HepG2 (cell line): ENCODE data around the gene THUMPD1. TPM values are rescaled to one million over a fixed set of nuclear protein-coding genes. Genes with fewer than 3 reads are reported as not detected.
A peak's percentile ranks its signal among the peaks of the same experiment; 100 is the strongest.

ENCODE experiments used
- HDAC2 ChIP-seq: sonication (generic); formaldehyde crosslinking; IDR thresholded peaks from 2 replicates; pipeline ENCODE4 v1.4.0; 2020; ENCODE audit warnings: missing genetic modification reagents
- MTA1 ChIP-seq: sonication (generic); formaldehyde crosslinking; IDR thresholded peaks from 2 replicates; pipeline ENCODE4 v1.4.0; 2020; ENCODE audit warnings: missing genetic modification reagents, mild to moderate bottlenecking, borderline replicate concordance
- NR2F1 ChIP-seq, 2 experiments: fragments of 450-650 bp in 1 of 2; formaldehyde crosslinking in 1 of 2; IDR thresholded peaks; 2 replicates each; pipeline versions ENCODE4 v1.5.0 to v1.6.1; 2016 to 2020; ENCODE audit warnings: mild to moderate bottlenecking in 1 of 2, missing compliant biosample characterization in 1 of 2, missing genetic modification reagents in 1 of 2, moderate library complexity in 1 of 2
- PHF8 ChIP-seq: sonication (generic); formaldehyde crosslinking; IDR thresholded peaks from 2 replicates; pipeline ENCODE4 v1.5.0; 2020; ENCODE audit warnings: missing genetic modification reagents
- SIX1 ChIP-seq: sonication (generic); formaldehyde crosslinking; IDR thresholded peaks from 2 replicates; pipeline ENCODE4 v1.4.0; 2020; ENCODE audit warnings: missing genetic modification reagents, borderline replicate concordance
- ZFY ChIP-seq: sonication (generic); formaldehyde crosslinking; IDR thresholded peaks from 2 replicates; pipeline ENCODE4 v1.4.0; 2020; ENCODE audit warnings: missing genetic modification reagents
- ZNF343 ChIP-seq: sonication (generic); formaldehyde crosslinking; IDR thresholded peaks from 2 replicates; pipeline ENCODE4 v1.4.0; 2020; ENCODE audit warnings: mild to moderate bottlenecking, missing genetic modification reagents
- ZNF530 ChIP-seq: sonication (generic); formaldehyde crosslinking; IDR thresholded peaks from 2 replicates; pipeline ENCODE4 v1.5.0; 2020; ENCODE audit warnings: low read depth, mild to moderate bottlenecking, missing genetic modification reagents
- ZNF569 ChIP-seq: sonication (generic); formaldehyde crosslinking; IDR thresholded peaks from 2 replicates; pipeline ENCODE4 v1.5.0; 2020; ENCODE audit warnings: mild to moderate bottlenecking, missing genetic modification reagents, moderate library complexity, borderline replicate concordance
- ZNF879 ChIP-seq: sonication (generic); formaldehyde crosslinking; IDR thresholded peaks from 2 replicates; pipeline ENCODE4 v1.8.1; 2023; ENCODE audit warnings: missing genetic modification reagents
- ZSCAN31 ChIP-seq: sonication (generic); formaldehyde crosslinking; IDR thresholded peaks from 2 replicates; pipeline ENCODE4 v1.5.0; 2020; ENCODE audit warnings: low read depth, mild to moderate bottlenecking, missing genetic modification reagents
- polyA plus RNA-seq, 8 experiments: library from polyadenylated mRNA; depleted of rRNA in 3 of 8; stranded (reverse) in 7 of 8; unstranded in 1 of 8; fragments of >200 nt; fragmentation: Illumina TruSeq in 4 of 8; extraction: Trizol in 4 of 8; gene quantifications; 2 replicates each; pipeline versions ENCODE4 v1.2.1 to v1.2.3, GENCODE V29; 2011 to 2016; ENCODE audit warnings: low read depth in 4 of 8, missing spikeins in 1 of 8, mixed read lengths in 1 of 8; ENCODE audit not compliant: insufficient read depth in 1 of 8
- total RNA-seq, 5 experiments: library from RNA; depleted of rRNA; stranded (reverse); fragments of >200 nt; fragmentation: Illumina TruSeq; extraction: Trizol; gene quantifications; 2 replicates each; pipeline ENCODE4 v1.2.3, GENCODE V29; 2016; ENCODE audit warnings: low read depth in 1 of 5
- TF ChIP-seq, protein P1 (sequence below): sonication (generic); formaldehyde crosslinking; IDR thresholded peaks from 2 replicates; pipeline ENCODE4 v1.5.1; 2020; ENCODE audit warnings: missing genetic modification reagents, mild to moderate bottlenecking, borderline replicate concordance
- TF ChIP-seq, protein P2 (sequence below): sonication (generic); formaldehyde crosslinking; IDR thresholded peaks from 2 replicates; pipeline ENCODE4 v1.4.0; 2020; ENCODE audit warnings: missing genetic modification reagents, borderline replicate concordance
- TF ChIP-seq, protein P3 (sequence below): sonication (generic); formaldehyde crosslinking; IDR thresholded peaks from 2 replicates; pipeline ENCODE4 v1.5.0; 2020; ENCODE audit warnings: mild to moderate bottlenecking, missing genetic modification reagents
- TF ChIP-seq, protein P4 (sequence below): sonication (generic); formaldehyde crosslinking; IDR thresholded peaks from 2 replicates; pipeline ENCODE4 v1.5.0; 2020; ENCODE audit warnings: mild to moderate bottlenecking, missing genetic modification reagents
- TF ChIP-seq, protein P5 (sequence below): IDR thresholded peaks from 2 replicates; pipeline ENCODE4 v1.6.1; 2016; ENCODE audit warnings: missing compliant biosample characterization, missing genetic modification reagents, borderline replicate concordance

The THUMPD1 gene
- total and polyA plus RNA-seq, 2 of the 13 experiments (the other 11 are each of a cell fraction or from before 2014, with no cell fraction given): 22.7 to 69.1 TPM

DNA sequence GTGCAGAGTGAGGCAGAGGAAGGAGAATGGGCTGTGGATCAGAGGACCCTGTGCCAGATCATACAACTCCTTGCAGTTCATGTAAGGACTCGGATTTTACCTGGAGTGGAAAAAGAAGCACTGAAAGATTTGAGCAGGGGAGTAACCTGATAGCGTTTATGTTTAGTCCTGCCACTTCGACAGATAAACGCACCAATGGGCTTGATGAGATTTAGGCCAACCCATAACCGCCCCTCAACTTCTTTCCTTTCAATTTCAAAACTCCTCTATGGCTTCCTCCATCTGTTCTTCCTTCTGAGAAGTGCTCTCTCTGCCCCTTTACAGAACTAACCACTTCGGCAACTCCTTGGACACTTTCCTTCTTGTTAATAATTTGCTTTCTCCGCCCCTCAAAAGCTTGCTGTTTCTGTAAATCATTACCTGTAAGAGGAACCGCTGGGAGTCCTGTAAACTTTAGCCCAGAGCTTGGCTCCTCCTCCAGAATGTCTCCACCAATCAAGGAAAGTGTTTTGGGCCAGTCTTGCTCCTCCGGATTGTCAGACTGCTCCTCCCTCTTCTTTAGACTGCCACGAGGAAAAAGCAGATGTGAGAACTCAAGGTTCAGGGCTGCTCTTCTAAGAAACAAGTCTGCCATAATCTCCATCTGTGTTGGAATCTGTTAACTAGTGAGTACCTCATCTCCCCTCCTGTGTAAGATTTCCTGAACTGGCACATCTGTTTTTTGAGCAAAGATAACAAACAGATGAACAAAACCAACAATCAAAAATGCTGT lies 22.0 kb upstream of the THUMPD1 start, which contains the start of gene ACSM3 (continued):
- TF ChIP-seq, protein P1, sequence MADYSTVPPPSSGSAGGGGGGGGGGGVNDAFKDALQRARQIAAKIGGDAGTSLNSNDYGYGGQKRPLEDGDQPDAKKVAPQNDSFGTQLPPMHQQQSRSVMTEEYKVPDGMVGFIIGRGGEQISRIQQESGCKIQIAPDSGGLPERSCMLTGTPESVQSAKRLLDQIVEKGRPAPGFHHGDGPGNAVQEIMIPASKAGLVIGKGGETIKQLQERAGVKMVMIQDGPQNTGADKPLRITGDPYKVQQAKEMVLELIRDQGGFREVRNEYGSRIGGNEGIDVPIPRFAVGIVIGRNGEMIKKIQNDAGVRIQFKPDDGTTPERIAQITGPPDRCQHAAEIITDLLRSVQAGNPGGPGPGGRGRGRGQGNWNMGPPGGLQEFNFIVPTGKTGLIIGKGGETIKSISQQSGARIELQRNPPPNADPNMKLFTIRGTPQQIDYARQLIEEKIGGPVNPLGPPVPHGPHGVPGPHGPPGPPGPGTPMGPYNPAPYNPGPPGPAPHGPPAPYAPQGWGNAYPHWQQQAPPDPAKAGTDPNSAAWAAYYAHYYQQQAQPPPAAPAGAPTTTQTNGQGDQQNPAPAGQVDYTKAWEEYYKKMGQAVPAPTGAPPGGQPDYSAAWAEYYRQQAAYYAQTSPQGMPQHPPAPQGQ (CRISPR knock-in tag): no peak
- TF ChIP-seq MTA1 (CRISPR knock-in tag) (no peak), ZNF343 (CRISPR knock-in tag) (no peak), ZFY (CRISPR knock-in tag) (no peak), ZSCAN31 (CRISPR knock-in tag) (no peak), ZNF879 (CRISPR knock-in tag) (no peak), ZNF569 (no peak), NR2F1 (CRISPR knock-in tag; IDR thresholded peaks at IDR 0.05) (no peak), HDAC2 (CRISPR knock-in tag) (peak; percentile 22; the same call in 1 of the 2 replicates), SIX1 (CRISPR knock-in tag) (peak; percentile 91), ZNF530 (CRISPR knock-in tag) (no peak), PHF8 (CRISPR knock-in tag) (peak; percentile 37; the same call in 1 of the 2 replicates)
- TF ChIP-seq, protein P2, sequence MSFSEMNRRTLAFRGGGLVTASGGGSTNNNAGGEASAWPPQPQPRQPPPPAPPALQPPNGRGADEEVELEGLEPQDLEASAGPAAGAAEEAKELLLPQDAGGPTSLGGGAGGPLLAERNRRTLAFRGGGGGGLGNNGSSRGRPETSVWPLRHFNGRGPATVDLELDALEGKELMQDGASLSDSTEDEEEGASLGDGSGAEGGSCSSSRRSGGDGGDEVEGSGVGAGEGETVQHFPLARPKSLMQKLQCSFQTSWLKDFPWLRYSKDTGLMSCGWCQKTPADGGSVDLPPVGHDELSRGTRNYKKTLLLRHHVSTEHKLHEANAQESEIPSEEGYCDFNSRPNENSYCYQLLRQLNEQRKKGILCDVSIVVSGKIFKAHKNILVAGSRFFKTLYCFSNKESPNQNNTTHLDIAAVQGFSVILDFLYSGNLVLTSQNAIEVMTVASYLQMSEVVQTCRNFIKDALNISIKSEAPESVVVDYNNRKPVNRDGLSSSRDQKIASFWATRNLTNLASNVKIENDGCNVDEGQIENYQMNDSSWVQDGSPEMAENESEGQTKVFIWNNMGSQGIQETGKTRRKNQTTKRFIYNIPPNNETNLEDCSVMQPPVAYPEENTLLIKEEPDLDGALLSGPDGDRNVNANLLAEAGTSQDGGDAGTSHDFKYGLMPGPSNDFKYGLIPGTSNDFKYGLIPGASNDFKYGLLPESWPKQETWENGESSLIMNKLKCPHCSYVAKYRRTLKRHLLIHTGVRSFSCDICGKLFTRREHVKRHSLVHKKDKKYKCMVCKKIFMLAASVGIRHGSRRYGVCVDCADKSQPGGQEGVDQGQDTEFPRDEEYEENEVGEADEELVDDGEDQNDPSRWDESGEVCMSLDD (CRISPR knock-in tag): no peak
- TF ChIP-seq, protein P3, sequence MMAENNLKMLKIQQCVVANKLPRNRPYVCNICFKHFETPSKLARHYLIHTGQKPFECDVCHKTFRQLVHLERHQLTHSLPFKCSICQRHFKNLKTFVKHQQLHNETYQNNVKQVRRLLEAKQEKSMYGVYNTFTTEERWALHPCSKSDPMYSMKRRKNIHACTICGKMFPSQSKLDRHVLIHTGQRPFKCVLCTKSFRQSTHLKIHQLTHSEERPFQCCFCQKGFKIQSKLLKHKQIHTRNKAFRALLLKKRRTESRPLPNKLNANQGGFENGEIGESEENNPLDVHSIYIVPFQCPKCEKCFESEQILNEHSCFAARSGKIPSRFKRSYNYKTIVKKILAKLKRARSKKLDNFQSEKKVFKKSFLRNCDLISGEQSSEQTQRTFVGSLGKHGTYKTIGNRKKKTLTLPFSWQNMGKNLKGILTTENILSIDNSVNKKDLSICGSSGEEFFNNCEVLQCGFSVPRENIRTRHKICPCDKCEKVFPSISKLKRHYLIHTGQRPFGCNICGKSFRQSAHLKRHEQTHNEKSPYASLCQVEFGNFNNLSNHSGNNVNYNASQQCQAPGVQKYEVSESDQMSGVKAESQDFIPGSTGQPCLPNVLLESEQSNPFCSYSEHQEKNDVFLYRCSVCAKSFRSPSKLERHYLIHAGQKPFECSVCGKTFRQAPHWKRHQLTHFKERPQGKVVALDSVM (CRISPR knock-in tag): 0 out of 2 replicates have a peak, but pooled peaks have one; percentile 23
- TF ChIP-seq, protein P4, sequence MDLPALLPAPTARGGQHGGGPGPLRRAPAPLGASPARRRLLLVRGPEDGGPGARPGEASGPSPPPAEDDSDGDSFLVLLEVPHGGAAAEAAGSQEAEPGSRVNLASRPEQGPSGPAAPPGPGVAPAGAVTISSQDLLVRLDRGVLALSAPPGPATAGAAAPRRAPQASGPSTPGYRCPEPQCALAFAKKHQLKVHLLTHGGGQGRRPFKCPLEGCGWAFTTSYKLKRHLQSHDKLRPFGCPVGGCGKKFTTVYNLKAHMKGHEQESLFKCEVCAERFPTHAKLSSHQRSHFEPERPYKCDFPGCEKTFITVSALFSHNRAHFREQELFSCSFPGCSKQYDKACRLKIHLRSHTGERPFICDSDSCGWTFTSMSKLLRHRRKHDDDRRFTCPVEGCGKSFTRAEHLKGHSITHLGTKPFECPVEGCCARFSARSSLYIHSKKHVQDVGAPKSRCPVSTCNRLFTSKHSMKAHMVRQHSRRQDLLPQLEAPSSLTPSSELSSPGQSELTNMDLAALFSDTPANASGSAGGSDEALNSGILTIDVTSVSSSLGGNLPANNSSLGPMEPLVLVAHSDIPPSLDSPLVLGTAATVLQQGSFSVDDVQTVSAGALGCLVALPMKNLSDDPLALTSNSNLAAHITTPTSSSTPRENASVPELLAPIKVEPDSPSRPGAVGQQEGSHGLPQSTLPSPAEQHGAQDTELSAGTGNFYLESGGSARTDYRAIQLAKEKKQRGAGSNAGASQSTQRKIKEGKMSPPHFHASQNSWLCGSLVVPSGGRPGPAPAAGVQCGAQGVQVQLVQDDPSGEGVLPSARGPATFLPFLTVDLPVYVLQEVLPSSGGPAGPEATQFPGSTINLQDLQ (CRISPR knock-in tag): no peak
- TF ChIP-seq, protein P5, sequence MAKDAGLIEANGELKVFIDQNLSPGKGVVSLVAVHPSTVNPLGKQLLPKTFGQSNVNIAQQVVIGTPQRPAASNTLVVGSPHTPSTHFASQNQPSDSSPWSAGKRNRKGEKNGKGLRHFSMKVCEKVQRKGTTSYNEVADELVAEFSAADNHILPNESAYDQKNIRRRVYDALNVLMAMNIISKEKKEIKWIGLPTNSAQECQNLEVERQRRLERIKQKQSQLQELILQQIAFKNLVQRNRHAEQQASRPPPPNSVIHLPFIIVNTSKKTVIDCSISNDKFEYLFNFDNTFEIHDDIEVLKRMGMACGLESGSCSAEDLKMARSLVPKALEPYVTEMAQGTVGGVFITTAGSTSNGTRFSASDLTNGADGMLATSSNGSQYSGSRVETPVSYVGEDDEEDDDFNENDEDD (CRISPR knock-in tag): no peak
